PFSK-1 (cell line): Measurements from ENCODE around the gene FCMR.

ENCODE experiments used
- SIN3A ChIP-seq: IDR thresholded peaks from 2 replicates; pipeline ENCODE4 v1.6.1; 2012; ENCODE audit warnings: mild to moderate bottlenecking, low read length, moderate library complexity, borderline replicate concordance; ENCODE audit not compliant: insufficient read depth
- TAF1 ChIP-seq: IDR thresholded peaks from 2 replicates; pipeline ENCODE4 v1.6.1; 2012; ENCODE audit warnings: low read length, control low read depth, borderline replicate concordance; ENCODE audit not compliant: insufficient read depth

GRCh38 chr1:206904423-206905142 lies 17.2 kb downstream of the FCMR start:
- TF ChIP-seq TAF1 (no peak), SIN3A (no peak)
